ENCODE data around the gene PPP2R1B.

Gene PPP2R1B

GRCh38 chr11:111688013-111688412 is 78.2 kb downstream of the PPP2R1B start:
- DNase-seq = no peak

- no peak for DNase-seq
These were observed 81.9 kb downstream of the PPP2R1B start for GRCh38 chr11:111684251-111684650.

- DNase-seq = no peak
These were observed 82.4 kb downstream of the PPP2R1B start for GRCh38 chr11:111683806-111684205.

GRCh38 chr11:111680486-111681175 is 85.6 kb downstream of the PPP2R1B start:
- DNase-seq = no peak
